GM12801 (cell line): ENCODE measurements around the gene HOXD11.

Experiments
- TF ChIP-seq, protein P1 (sequence below): IDR thresholded peaks from one replicate; pipeline ENCODE4 v1.5.1; 2011; ENCODE audit warnings: control low read depth; ENCODE audit not compliant: insufficient read length; ENCODE audit errors: extremely low read depth

Gene HOXD11

DNA sequence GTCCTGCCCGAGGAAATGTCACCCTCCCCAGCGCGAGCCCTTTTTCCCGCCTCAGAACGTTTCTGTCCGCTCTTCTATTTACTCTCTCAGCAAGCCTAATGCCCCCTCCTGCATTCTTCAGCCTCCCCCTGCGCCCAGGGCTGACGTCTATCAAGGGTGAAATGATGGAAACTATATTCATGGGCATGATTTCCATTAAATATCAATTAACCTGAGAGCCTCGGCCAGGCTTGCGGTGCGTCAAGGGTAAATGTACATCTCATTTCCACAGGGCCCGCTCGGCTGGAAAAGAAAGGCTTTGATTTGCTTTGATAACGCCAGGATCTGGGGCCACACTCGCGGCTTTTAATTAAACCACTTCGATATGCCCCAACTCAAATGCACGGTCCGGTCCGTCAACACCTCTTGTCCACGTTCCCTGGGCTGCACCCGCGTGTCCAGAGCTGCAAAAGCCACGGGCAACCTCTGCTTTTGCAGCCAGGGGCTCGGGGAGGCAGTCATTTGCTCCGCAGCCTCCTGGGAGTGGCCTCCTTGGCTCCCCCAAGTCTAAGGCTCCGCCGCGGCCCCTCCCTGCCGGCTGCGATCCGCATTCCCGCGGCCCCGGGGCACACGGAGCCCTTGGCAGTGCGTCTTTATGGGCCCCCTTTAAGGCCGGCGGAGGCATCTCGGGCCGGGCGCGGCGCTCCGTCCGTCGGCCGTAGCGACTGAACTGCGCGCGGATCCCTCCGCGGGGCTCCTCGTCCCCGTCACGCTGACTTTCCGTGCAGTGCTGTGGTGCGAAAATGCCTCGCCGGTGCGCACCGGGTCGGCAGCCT is 22.1 kb downstream of the HOXD11 start, which contains the start of gene HOXD8:
TSS of gene HOXD8 (plus strand) at position 724 of the 815 bp plus-strand sequence. CDS start 662 bp downstream, outside the sequence.
- TF ChIP-seq, protein P1, sequence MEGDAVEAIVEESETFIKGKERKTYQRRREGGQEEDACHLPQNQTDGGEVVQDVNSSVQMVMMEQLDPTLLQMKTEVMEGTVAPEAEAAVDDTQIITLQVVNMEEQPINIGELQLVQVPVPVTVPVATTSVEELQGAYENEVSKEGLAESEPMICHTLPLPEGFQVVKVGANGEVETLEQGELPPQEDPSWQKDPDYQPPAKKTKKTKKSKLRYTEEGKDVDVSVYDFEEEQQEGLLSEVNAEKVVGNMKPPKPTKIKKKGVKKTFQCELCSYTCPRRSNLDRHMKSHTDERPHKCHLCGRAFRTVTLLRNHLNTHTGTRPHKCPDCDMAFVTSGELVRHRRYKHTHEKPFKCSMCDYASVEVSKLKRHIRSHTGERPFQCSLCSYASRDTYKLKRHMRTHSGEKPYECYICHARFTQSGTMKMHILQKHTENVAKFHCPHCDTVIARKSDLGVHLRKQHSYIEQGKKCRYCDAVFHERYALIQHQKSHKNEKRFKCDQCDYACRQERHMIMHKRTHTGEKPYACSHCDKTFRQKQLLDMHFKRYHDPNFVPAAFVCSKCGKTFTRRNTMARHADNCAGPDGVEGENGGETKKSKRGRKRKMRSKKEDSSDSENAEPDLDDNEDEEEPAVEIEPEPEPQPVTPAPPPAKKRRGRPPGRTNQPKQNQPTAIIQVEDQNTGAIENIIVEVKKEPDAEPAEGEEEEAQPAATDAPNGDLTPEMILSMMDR, result no peak

DNA sequence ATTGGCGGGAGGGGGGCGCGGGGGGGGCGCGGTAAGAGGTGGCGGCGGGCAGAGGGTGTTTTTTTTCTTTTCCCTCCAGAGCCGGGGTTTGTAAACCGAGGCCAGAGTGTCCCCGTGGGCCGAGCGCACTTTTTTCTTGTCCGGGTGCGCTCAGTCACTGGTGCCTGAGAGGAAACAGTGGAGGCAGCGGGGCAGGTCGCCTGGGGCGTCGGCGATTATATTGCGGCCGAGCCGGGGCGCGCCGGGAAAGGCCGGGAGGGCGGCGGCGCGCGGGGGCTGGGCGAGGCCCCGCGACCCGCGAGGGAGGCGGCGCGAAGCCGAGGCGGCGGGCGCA is 22.7 kb downstream of the HOXD11 start:
- TF ChIP-seq, protein P1, result no peak

DNA sequence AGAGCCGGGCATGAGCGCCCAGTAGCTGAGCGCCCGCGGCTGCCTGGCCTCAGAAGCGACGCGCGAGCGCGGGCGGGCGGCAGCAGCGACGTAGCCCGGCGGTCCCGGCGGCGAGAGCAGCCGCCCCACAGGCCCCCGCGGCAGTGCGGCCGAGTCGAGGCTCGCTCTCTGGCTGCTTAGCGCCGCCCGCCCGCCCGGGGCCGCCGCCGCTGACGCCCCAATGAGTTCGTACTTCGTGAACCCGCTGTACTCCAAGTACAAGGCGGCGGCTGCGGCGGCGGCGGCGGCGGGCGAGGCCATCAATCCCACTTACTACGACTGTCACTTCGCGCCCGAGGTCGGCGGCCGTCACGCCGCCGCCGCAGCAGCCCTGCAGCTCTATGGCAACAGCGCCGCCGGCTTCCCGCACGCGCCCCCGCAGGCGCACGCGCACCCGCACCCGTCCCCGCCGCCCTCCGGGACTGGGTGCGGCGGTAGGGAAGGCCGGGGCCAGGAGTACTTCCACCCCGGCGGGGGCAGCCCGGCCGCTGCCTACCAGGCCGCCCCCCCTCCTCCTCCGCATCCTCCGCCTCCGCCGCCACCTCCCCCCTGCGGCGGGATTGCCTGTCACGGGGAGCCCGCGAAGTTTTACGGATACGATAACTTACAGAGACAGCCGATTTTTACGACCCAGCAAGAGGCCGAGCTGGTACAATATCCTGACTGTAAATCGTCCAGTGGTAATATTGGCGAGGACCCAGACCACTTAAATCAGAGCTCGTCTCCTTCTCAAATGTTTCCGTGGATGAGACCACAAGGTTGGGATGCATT is 23.3 kb downstream of the HOXD11 start:
- TF ChIP-seq, protein P1, result no peak

DNA sequence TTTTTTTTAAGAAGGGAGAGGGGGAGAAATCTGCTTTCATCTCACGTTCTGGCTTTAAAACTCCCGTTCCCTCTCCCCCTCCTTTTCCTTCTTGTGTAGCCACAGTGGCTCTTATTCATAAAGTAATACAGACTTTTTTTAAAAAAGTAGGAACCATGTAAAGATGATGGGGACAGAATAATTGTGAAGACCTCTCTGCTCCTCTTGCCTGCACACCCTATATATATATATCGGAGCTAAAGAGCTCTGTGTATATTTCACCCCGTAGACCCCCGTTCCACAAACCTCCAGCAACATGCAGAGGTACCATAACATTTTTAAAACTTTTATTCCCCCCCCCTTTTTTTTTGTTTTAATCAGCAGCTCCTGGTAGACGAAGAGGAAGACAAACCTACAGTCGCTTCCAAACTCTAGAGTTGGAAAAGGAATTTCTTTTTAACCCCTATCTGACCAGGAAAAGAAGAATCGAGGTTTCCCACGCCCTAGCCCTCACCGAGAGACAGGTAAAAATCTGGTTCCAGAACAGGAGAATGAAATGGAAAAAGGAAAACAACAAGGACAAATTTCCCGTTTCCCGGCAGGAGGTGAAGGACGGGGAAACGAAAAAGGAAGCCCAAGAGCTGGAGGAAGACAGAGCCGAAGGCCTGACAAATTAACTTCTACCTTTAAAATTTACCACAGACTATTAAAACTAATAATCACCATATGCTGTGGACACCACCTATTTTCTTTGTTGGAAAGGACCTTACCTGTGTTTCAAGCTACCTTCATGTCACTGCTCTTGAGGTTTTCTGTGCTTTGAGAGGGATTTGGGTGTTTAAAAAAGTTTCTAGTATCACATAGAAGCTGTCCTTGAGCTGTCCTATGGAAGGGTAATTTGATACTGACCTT is 24.1 kb downstream of the HOXD11 start:
- TF ChIP-seq, protein P1, result no peak

DNA sequence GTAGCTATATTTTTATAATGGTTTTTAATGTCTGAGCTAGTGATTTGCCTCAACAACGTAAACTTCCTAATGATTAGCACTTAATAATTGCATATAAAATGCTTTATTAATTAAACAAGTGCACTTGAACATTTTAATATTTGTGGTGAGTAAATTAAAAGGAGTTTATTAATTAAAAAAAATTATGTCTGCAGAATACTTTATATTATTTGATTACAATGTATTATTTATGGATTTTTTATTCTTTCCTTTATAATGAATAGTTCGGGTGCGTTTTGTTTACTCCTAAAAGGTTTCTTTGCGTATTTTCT is 24.7 kb downstream of the HOXD11 start:
- TF ChIP-seq, protein P1, result no peak

DNA sequence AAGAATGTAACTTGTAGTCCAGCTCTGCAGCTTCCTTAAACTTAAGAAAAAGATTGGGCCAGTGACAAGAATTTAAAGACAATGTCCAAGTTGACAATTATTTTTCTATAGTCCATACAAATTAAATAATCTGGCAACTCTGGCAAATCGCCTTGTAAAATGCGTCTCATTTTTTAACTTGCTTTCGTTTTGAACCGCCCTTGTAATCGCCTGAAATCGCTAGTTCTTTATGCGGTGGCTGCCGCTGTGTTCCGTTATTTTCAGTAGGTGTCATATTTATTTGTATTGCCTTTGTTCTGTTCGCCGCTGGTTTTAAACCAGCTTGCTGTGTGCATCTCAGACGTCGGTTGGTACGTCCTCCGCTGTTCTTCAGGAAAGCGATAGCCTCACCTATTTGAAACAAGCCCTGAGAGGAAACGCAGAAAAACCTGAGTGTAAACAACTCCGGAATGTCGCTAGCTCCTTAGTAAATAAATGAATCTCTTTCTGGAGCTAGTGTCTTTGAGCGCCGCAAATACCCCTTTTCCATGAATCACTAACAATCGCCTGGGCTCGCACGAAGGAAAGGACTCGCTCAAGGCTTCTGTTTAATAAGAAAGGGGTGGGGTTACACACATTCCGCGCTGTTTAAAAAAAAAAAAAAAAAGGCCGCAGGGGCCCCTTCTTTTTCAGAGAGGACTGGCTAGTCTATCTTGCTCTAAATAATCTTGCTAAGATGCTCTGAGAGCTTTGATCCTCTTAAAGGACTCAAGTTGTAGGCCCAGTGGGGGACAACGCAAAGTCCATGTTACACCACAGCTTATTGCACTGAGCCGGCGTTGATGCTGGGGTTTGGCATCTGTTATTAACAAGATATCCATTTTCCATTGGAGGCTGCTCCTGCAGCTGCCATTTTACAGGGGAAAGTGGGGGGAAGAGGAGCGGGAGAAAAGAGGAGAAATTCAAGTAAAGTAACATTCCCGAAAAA is 25.4 kb downstream of the HOXD11 start:
- TF ChIP-seq, protein P1, result no peak
